NCI-H2227 treated with DMSO at 0.1 percent for 48 hours (cell line): ENCODE results near the gene TMEM151B.

Experiments
- DNase-seq: peaks from one replicate; lab custom pipeline; 2025; lab: John Stamatoyannopoulos, UW

TMEM151B gene

DNA sequence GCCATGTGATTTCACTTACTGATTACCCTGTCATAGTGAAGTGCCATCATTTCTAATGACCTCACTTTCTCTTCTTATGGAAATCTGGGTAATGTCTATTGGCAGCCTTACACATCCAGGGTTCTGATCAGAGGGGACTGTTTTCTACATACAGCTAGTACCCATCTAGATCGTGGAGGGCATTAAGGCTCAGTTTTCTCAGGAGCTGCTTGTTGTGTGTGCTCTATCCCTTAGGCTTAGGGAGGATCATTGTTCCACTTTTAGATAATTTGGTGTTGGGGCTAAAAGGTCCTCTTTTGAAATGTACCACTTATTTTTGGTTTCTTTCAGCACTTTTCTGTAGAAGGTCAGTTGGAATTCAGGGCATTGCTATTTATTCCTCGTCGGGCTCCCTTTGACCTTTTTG is 19.5 kb upstream of the TMEM151B start:
- DNase-seq = no peak

- no peak for DNase-seq
These were observed 18.4 kb upstream of the TMEM151B start for GRCh38 chr6:44251576-44252524.

GRCh38 chr6:44253307-44254101 is 16.7 kb upstream of the TMEM151B start:
- DNase-seq = no peak

DNA sequence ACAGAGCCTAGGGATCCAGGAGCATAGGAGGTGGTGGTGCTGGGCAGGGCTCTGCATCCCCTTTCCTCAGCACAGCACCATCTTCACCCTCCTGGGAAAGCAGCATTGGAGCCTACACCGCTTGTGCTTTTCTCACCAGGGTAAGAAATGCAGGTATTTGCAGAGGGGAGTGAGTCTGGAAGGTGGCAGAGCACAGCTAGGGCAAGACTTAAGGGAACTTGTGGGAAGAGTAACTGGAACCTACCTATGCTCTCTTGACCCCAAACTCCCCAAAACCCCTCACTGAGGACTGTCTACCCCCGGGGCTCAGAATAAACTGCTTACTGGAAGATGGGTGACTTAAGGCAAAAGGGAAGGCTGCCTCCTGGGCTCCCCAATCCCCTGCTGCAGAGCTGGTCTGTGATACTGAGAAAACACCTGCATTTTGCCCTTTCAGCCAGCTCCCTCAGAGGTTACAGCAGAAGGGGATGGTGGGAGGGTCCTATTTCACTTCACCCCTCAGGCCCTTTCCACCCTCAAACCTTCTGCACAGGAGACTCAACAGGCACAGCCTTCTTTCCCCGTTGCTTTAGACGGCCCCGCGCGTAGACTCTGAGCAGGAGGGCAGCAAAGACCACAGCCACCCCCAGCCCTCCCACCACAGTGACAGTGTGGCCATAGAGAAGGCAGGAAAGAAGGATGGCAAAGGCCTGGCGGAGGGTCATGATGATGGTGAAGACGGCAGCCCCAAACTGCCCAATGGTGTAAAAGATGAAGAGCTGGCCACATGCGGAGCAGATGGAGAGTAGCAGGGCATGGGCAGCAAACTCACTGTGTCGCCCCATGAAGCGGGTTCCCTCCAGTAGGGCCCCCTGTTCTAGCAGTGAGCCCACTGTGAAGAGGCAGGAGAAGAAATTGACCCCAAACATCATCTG is 15.8 kb upstream of the TMEM151B start:
- no peak for DNase-seq

DNA sequence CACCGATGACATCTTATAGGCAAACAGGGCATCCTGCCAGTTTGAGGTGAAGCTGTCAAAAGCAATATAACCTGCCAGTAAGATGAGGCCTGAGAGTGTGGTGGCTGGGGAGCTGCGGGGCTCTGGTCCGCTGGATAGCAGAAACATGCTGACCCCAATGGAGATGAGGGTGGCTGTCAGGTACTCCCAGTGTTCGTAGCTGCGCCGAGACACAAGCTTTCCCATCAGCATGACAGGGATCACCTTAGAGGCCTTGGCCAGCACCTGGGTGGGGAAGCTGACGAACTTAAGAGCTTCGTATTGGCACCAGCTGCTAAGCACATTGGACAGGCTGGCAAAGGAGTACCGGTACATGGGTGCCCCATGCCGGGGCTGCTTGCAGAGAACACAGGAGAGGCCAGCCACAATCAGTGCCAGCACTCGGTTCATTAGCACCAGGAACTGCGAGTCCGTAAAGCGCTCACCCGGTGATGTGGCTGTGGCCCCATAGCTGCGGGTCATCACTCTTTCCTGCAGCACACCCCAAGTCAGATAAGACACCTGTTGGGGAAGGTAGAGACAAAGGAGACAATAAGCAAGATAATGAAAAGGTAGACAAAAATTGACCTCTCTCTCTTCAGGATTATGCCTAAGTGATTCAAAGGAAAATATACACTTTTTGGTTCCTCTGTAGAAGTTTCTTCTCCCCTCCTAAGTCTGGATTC is 15.0 kb upstream of the TMEM151B start:
- no peak for DNase-seq

- no peak for DNase-seq
These were observed 14.1 kb upstream of the TMEM151B start for GRCh38 chr6:44255871-44256774.

GRCh38 chr6:44256775-44257024 is 13.6 kb upstream of the TMEM151B start:
- DNase-seq = no peak

DNA sequence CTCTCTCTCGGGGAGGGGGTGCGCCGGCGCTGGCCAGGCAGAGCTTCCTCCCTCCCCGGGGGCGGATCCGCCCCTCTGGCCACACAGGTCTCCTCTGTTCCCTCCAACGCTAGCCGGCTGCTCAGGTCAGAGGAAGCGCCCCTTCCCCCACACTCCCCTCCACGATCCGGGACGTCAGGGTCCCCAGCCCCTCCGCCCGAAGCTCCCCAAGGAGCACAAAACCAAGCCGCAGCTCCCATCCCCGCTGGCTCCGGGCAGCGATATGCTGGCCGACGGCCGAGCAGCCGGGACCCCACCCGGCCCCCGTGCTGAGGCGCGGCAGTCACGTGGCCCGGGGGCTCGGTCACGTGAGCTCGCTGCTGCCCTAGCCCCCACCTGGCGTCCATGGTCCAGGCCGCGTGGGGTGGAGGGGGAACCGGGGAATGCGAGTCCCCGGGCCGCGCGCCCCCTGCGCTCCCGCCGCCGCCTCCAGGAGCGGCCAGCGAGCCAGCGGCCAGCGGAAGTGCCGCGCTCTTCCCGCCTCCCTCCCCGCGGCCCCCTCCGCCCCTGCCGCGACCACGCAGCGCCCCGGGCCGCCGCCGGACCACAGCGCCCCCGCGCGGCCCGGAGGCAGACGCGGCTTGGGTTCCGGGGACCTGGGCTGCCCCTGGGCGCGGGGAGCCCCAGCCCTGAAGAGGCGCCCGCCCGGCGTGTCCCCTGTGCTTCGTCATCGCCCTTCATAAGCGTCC is 13.1 kb upstream of the TMEM151B start, which contains the start of gene SLC35B2:
SLC35B2 (minus strand) TSS at position 504 of the 728 bp plus-strand sequence; CDS start at position 386, 118 bp downstream.
- peak; percentile 76 for DNase-seq

DNA sequence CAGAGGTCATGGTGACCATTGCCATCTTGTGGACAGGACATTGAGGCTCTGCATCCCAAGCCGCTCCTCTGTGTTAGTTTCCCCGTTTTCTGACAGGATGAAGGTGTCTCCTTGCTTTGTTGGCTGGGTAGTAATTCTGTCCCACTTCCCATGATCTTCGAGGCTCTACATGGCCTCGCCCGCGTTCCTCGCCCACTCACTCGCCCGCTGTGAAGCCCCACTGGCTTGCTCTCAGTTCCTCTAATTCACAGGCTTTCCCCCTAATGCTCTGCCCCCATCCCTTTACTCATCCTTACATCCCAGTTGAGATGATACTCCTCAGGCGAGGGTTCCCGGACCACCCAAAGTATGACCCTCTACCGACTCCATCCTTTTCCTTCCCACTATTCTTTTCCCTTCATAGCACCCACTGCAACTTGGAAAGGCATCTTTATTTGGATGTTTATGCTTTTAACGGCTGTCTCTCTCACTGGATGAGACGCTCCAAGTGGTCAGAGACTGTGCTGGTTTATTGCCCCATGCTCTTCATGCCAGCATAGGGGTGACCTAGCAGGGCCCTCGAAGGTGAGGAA is 12.4 kb upstream of the TMEM151B start:
- no peak for DNase-seq

GRCh38 chr6:44258325-44258863 is 11.9 kb upstream of the TMEM151B start:
- no peak for DNase-seq

DNA sequence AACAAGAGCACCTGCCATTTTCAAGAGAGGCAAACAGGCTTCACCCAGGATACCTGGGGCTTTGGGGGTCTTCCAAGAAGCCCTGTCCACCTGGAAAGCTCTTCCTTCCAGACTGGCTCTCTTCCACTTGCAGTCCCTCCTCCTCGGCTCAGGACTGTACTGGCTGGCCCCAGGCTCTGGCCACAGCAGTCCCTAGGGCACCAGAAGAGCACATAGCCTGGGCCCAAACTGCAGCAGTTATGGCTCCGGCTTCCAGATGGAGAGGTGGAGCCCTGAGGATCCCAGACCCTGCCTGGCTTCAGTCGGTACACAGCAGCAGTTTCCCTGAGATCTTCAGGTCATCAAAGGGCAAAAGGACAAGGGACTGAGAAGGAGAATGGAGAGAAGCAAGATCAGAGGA is 11.3 kb upstream of the TMEM151B start:
- DNase-seq = no peak

- no peak for DNase-seq
These were observed 10.2 kb upstream of the TMEM151B start for GRCh38 chr6:44260011-44260410.

DNA sequence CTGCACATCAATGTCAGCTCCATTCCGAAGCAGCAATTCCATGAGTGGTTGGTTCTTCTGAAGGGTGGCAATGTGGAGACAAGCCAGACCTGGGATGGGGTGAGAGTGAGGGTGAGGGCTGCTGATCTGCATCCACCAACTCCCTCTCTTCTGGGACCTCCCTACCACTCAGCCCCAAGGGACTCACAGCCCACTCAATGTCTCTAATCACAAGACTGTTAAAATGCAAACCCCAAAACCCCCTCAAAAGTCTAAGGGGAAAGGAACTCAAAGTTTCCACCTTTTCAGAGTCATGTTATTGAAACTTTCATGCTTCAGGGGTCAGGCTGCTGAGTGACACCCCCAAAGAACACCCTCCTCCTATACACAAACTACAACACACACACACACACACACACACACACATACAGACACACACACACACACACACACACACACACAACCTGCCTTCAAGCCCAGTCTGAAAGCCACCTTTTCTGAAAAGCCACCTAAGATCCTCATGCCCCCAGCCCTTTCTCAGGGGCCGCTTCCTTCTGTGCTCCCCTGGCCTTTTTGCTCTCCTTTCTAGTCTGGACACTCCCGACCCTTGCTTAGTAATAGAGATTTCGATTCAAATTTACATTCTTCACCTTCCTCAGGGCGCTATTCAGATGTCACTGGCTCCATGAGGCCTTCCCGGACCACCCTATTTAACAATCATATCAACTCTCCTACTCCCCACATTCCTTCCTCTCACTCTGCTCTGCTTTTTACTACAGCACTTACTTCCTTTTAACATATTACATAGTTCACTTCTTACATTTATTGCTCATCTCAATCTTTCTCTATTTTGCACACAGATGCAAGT is 9.6 kb upstream of the TMEM151B start:
- DNase-seq = no peak

DNA sequence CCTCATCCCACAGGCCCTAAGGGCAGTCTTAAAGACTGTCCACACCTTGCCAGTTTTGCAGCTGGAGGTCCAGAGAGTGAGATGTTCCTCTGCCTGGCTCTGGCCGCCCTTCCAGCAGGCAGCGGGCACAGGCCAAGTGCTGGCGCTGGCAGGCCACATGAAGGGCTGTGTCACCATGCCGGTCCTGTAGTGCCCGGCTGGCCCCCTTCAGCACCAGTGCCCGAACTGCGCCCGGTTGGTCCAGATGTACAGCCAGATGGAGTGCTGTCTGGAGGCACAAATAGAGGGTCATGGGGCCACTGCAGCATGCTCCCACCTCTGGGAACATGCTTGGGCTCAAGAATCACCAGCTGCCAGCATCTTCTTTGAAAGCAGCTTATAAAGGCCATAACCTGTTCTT is 8.7 kb upstream of the TMEM151B start:
- no peak for DNase-seq

DNA sequence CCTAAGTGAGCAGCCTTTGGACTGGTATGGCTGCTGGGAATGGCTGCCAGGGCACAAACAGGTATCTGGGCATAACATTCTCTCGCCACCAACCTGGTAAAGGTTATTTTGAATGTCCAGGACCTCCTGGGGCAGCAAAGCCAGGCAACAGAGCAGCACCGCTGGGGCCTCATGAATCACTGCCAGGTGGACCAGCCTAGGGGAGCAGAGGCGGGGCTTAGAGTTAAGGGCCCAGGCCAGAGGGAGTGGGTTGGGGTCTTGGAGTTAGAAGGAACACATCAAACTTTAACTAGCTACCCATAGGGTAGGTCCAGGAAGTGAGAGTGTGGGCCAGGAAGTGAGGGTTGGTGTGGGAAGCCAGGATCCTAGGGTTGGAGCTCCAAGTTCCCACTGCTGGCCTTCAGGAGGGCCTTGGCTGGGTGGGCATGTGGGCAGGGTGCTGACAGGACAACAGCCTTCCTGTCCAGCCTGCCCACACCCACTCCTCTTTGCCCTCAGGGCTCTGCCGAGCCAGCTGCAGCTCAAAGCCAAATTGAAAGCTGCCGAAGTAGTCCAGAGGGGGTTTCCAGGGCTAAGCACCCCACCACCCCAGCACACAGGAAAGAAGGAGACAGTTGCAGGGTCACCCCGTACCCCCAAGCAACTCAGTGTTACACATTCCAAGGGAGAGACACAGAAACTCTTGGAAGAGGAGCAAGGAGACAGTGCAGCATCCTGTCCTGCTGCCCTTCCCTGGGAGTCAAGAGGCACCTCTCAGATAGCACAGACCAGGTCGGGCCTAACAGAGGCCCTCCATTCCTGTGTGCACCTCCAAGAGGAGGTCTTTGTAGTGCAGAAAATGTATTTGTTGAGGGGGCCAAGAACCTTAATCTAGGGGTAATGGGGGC is 7.5 kb upstream of the TMEM151B start:
- DNase-seq = no peak

DNA sequence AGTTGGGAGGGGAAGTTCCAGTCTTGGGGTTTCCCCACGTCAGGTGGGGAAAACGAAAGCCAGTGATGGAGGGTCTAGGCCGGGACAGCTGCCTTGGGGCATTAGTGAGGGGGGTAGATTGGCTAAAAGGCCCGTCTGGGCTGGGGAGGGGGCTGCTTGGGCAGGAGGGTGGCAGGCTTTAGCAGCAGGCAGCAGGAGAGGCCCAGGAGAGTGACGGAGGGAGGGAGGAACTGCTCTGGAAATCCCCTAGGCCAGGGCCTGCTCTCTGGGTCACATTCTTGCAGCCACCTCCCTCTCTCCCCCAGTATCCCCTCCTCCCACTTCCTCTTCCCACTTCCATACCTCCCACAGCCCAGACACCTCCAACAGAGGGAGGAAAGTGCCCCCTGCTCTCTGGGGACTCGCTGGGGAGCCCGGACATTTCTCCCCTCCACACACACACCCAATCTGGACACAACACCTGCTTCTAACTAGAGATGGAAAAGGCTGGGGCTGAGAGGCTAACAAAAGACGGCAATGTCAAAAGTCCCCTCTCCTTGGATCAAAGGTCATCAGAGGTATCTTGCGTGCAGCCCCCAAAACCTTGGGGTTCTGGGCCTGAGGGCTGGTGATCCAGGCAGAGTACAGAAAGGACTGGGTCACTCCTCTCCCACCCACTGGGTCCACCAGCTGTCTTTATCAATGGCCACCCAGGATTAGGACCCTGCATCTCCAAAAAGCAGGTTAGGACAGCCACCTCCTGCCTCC is 6.7 kb upstream of the TMEM151B start:
- DNase-seq = no peak
